HCT116 (cell line): ENCODE results near the gene AXIN1. TPM values are rescaled to one million over a fixed set of nuclear protein-coding genes. Genes with fewer than 3 reads are reported as not detected.

Source experiments
- ATAC-seq: fragments of 200-7000 bp; cut with Tn5 transposase; 2 replicates; pipeline ENCODE4 v1.9.1; 2020; ENCODE audit warnings: mild to moderate bottlenecking, moderate library complexity
- BruUV-seq: library from RNA; stranded (reverse); fragments of 400-500 nt; replicated peaks from 2 replicates; lab custom pipeline; 2021; lab: Mats Ljungman, UMichigan
- CTCF ChIA-PET: fragments of 300-600 bp; sonication (Branson Sonifier 250); formaldehyde crosslinking; loops from one replicate; lab custom pipeline; 2021; ENCODE audit warnings: antibody characterized with exemption; lab: Charles Lee
- POLR2A ChIA-PET: fragments of 300-600, 350-600 bp; sonication (Branson Sonifier 250); formaldehyde crosslinking; loops from one replicate; lab custom pipeline; 2021; ENCODE audit warnings: antibody characterized with exemption; lab: Charles Lee
- RAD21 ChIA-PET, 2 experiments: fragments of 300-600 bp; sonication (Branson Sonifier 250); formaldehyde crosslinking; loops; one replicate each; lab custom pipeline; 2023; ENCODE audit warnings: low total read pairs in 2 of 2; ENCODE audit not compliant: uncharacterized antibody in 2 of 2, unreplicated experiment in 2 of 2, low non-redundant PET in 1 of 2; lab: Charles Lee
- DNase-seq: peaks from one replicate; pipeline ENCODE4 v3.0.0-alpha.2; 2010; ENCODE audit warnings: low read depth, low spot score
- H2AFZ ChIP-seq: fragments of 200-600 bp; shearing (Covaris generic), sonication (generic); 2 replicates; pipeline ENCODE4 v1.6.1; 2017; ENCODE audit warnings: low read depth, mixed run types, mixed read lengths, antibody characterized with exemption, low read length; ENCODE audit not compliant: poor library complexity, severe bottlenecking
- H3K27ac ChIP-seq: 2 replicates; pipeline ENCODE4 v1.5.1; 2012; ENCODE audit warnings: low read depth, low read length
- H3K27me3 ChIP-seq: fragments of 200-600 bp; sonication (generic); 2 replicates; pipeline ENCODE4 v1.6.1; 2016; ENCODE audit warnings: mixed run types, low read length, mixed read lengths; ENCODE audit not compliant: insufficient read depth
- H3K36me3 ChIP-seq, 2 experiments: fragments of 200-500 bp in 1 of 2; fragments of 200-600 bp in 1 of 2; sonication (Bioruptor generic) in 1 of 2; sonication (generic) in 1 of 2; 2 replicates each; pipeline versions ENCODE4 v1.5.1 to v1.6.1; 2014 to 2016; ENCODE audit warnings: low read length in 2 of 2, inconsistent platforms in 1 of 2, mixed read lengths in 1 of 2, mixed run types in 1 of 2; ENCODE audit not compliant: insufficient read depth in 2 of 2, control insufficient read depth in 1 of 2
- H3K4me1 ChIP-seq, 2 experiments: fragments of 200-600 bp in 1 of 2; sonication (generic) in 1 of 2; 2 replicates each; pipeline versions ENCODE4 v1.5.1 to v1.6.1; 2012 to 2017; ENCODE audit warnings: low read length in 2 of 2, inconsistent platforms in 1 of 2, mild to moderate bottlenecking in 1 of 2, mixed read lengths in 1 of 2, mixed run types in 1 of 2, moderate library complexity in 1 of 2; ENCODE audit not compliant: insufficient read depth in 2 of 2, control insufficient read depth in 1 of 2
- H3K4me2 ChIP-seq: fragments of 200-600 bp; sonication (generic); 2 replicates; pipeline ENCODE4 v1.6.1; 2017; ENCODE audit warnings: mixed run types, low read length, mixed read lengths
- H3K4me3 ChIP-seq, 2 experiments: fragments of 200-600 bp in 1 of 2; sonication (generic) in 1 of 2; replicated peaks in 1 of 2; 2 replicates each; pipeline ENCODE4 v1.5.1; 2011 to 2016; ENCODE audit warnings: low read length in 2 of 2, control low read depth in 1 of 2, low read depth in 1 of 2, mild to moderate bottlenecking in 1 of 2, mixed read lengths in 1 of 2, mixed run types in 1 of 2
- H3K79me2 ChIP-seq: fragments of 200-600 bp; sonication (generic); 2 replicates; pipeline ENCODE4 v1.6.1; 2017; ENCODE audit warnings: mild to moderate bottlenecking, mixed run types, low read length, moderate library complexity, mixed read lengths; ENCODE audit not compliant: insufficient read depth
- H3K9ac ChIP-seq: fragments of 200-600 bp; sonication (generic); 2 replicates; pipeline ENCODE4 v1.6.1; 2016; ENCODE audit warnings: low read length, mixed read lengths
- H3K9me2 ChIP-seq: fragments of 200-600 bp; sonication (generic), shearing (Covaris generic); 2 replicates; pipeline ENCODE4 v1.6.1; 2017; ENCODE audit warnings: mixed run types, mild to moderate bottlenecking, moderate library complexity; ENCODE audit not compliant: insufficient read depth
- H3K9me3 ChIP-seq, 2 experiments: fragments of 200-500 bp in 1 of 2; fragments of 200-600 bp in 1 of 2; sonication (Bioruptor generic) in 1 of 2; sonication (generic) in 1 of 2; 2 replicates each; pipeline ENCODE4 v1.6.1; 2014 to 2017; ENCODE audit warnings: low read length in 2 of 2, mixed read lengths in 2 of 2, inconsistent platforms in 1 of 2, low read depth in 1 of 2, mild to moderate bottlenecking in 1 of 2, mixed run types in 1 of 2, moderate library complexity in 1 of 2; ENCODE audit not compliant: control insufficient read depth in 1 of 2, insufficient read depth in 1 of 2
- H4K20me1 ChIP-seq: fragments of 200-600 bp; sonication (generic), shearing (Covaris generic); 2 replicates; pipeline ENCODE4 v1.6.1; 2017; ENCODE audit warnings: mixed run types, mild to moderate bottlenecking, moderate library complexity; ENCODE audit not compliant: insufficient read depth
- ELF1 ChIP-seq: IDR thresholded peaks from 2 replicates; pipeline ENCODE4 v1.6.1; 2012; ENCODE audit warnings: low read depth, borderline replicate concordance
- FOSL1 ChIP-seq: IDR thresholded peaks from 2 replicates; pipeline ENCODE4 v1.6.1; 2012; ENCODE audit warnings: low read depth
- POLR2AphosphoS5 ChIP-seq: IDR thresholded peaks from 2 replicates; pipeline ENCODE4 v1.6.1; 2011; ENCODE audit warnings: mild to moderate bottlenecking, low read depth, low read length, moderate library complexity
- RAD21 ChIP-seq: IDR thresholded peaks from 2 replicates; pipeline ENCODE4 v1.6.1; 2012; ENCODE audit warnings: low read depth, mild to moderate bottlenecking
- SRF ChIP-seq: IDR thresholded peaks from 2 replicates; pipeline ENCODE4 v1.6.1; 2012; ENCODE audit warnings: low read depth
- TCF7L2 ChIP-seq: IDR thresholded peaks from 2 replicates; pipeline ENCODE4 v1.7.0; 2011; ENCODE audit warnings: borderline replicate concordance, inconsistent platforms; ENCODE audit not compliant: insufficient read depth, insufficient read length; ENCODE audit errors: extremely low read depth
- YY1 ChIP-seq: IDR thresholded peaks from 2 replicates; pipeline ENCODE4 v1.6.1; 2011; ENCODE audit warnings: low read length, low read depth, moderate library complexity, mild to moderate bottlenecking; ENCODE audit not compliant: insufficient replicate concordance; ENCODE audit errors: extremely low read depth
- ZFX ChIP-seq: fragments of 450-650 bp; IDR thresholded peaks from 2 replicates; pipeline ENCODE4 v1.6.1; 2017
- ZNF274 ChIP-seq: fragments of 200-500 bp; sonication (Bioruptor generic); IDR thresholded peaks from 2 replicates; pipeline ENCODE4 v1.6.1; 2014; ENCODE audit warnings: mild to moderate bottlenecking, low read depth, low read length, inconsistent platforms
- intact Hi-C: fragments of 100-400 bp; cut with micrococcal nuclease; formaldehyde crosslinking; loops from 2 replicates; pipeline ENCODE4 v1.10.0; 2022
- total RNA-seq: library from RNA; stranded (reverse); gene quantifications from one replicate; pipeline ENCODE4 v1.2.1, GENCODE V29; 2021; ENCODE audit not compliant: unreplicated experiment
- TF ChIP-seq, protein P1 (sequence below): IDR thresholded peaks from 2 replicates; pipeline ENCODE4 v1.6.1; 2012
- TF ChIP-seq, protein P2 (sequence below): IDR thresholded peaks from 2 replicates; pipeline ENCODE4 v1.6.1; 2011; ENCODE audit warnings: mild to moderate bottlenecking, low read length, moderate library complexity; ENCODE audit not compliant: insufficient replicate concordance; ENCODE audit errors: extremely low read depth
- TF ChIP-seq, protein P3 (sequence below): IDR thresholded peaks from 2 replicates; pipeline ENCODE4 v1.6.1; 2012; ENCODE audit warnings: low read depth

The AXIN1 gene
- total RNA-seq, 1 experiment from 2014 or later: 20.2 TPM

DNA sequence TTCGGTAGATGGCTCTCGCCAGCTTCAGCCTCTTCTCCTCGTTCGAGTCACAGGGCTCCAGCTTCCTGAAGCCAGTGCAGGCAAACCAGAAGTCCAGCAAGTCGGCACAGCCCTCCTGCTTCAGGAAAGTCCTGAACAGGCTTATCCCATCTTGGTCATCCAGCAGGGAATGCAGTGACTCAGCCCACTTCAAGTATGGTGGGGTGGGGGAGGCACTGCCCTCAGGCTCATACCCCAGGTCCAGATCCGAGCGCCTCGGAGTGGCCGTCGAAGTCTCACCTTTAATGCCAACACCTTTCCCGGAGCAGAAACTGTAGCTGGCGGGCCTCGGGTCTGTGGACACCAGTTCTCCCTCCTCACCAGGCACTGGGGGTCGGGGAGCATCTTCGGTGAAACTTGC, 5.9 kb downstream of the AXIN1 start:
- no peak overlapping the region for H2AFZ ChIP-seq
- POLR2A ChIA-PET: no interaction called here
- H3K9me2 ChIP-seq: no peaks in the 10 kb centered on the region
- CTCF ChIA-PET: no interaction called here
- no peak for ATAC-seq
- BruUV-seq: no TSS peak
- H3K79me2 ChIP-seq: peaks cover 88% of the 10 kb centered on the region
- no peak overlapping the region for H3K4me2 ChIP-seq
- intact Hi-C loops: no loop called here
- no peak overlapping the region for H3K4me3 ChIP-seq
- H3K36me3 ChIP-seq: peaks cover 0 to 11% of the 10 kb centered on the region in 2 experiments; a peak in 1 of 4 replicates
- no peaks in the 10 kb centered on the region for H4K20me1 ChIP-seq
- H3K4me1 ChIP-seq: no peaks in the 10 kb centered on the region
- H3K9ac ChIP-seq: no peak overlapping the region
- RAD21 ChIA-PET: no interaction called here
- H3K9me3 ChIP-seq: no peaks in the 10 kb centered on the region
- TF ChIP-seq ZNF274 (no peak), ELF1 (no peak), SRF (no peak), RAD21 (no peak), TCF7L2 (no peak), FOSL1 (no peak), YY1 (no peak), ZFX (no peak)
- TF ChIP-seq, protein P1, sequence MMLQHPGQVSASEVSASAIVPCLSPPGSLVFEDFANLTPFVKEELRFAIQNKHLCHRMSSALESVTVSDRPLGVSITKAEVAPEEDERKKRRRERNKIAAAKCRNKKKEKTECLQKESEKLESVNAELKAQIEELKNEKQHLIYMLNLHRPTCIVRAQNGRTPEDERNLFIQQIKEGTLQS: no peak
- H3K27me3 ChIP-seq: no peaks in the 10 kb centered on the region
- no peak for DNase-seq
- no peak overlapping the region for H3K27ac ChIP-seq

GRCh38 chr16:345772-346171, 6.8 kb downstream of the AXIN1 start:
- BruUV-seq: no TSS peak
- Histone ChIP-seq H3K9me2 (no peaks in the 10 kb centered on the region), H3K36me3 (peaks cover 0 to 11% of the 10 kb centered on the region in 2 experiments; a peak in 1 of 4 replicates), H3K4me2 (no peak overlapping the region), H3K27me3 (no peaks in the 10 kb centered on the region), H4K20me1 (no peaks in the 10 kb centered on the region), H2AFZ (no peak overlapping the region), H3K79me2 (peaks cover 82% of the 10 kb centered on the region), H3K27ac (no peak overlapping the region), H3K9me3 (no peaks in the 10 kb centered on the region), H3K9ac (no peak overlapping the region), H3K4me3 (no peak overlapping the region), H3K4me1 (no peaks in the 10 kb centered on the region)
- ChIA-PET CTCF (no interaction called here), RAD21 (no interaction called here), POLR2A (no interaction called here)
- intact Hi-C loops: no loop called here
- TF ChIP-seq, protein P2, sequence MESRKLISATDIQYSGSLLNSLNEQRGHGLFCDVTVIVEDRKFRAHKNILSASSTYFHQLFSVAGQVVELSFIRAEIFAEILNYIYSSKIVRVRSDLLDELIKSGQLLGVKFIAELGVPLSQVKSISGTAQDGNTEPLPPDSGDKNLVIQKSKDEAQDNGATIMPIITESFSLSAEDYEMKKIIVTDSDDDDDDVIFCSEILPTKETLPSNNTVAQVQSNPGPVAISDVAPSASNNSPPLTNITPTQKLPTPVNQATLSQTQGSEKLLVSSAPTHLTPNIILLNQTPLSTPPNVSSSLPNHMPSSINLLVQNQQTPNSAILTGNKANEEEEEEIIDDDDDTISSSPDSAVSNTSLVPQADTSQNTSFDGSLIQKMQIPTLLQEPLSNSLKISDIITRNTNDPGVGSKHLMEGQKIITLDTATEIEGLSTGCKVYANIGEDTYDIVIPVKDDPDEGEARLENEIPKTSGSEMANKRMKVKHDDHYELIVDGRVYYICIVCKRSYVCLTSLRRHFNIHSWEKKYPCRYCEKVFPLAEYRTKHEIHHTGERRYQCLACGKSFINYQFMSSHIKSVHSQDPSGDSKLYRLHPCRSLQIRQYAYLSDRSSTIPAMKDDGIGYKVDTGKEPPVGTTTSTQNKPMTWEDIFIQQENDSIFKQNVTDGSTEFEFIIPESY: no peak
- TF ChIP-seq ZNF274 (no peak), RAD21 (no peak), YY1 (no peak), TCF7L2 (no peak), POLR2AphosphoS5 (no peak), FOSL1 (no peak), SRF (no peak)
- TF ChIP-seq, protein P1: no peak
- TF ChIP-seq, protein P3, sequence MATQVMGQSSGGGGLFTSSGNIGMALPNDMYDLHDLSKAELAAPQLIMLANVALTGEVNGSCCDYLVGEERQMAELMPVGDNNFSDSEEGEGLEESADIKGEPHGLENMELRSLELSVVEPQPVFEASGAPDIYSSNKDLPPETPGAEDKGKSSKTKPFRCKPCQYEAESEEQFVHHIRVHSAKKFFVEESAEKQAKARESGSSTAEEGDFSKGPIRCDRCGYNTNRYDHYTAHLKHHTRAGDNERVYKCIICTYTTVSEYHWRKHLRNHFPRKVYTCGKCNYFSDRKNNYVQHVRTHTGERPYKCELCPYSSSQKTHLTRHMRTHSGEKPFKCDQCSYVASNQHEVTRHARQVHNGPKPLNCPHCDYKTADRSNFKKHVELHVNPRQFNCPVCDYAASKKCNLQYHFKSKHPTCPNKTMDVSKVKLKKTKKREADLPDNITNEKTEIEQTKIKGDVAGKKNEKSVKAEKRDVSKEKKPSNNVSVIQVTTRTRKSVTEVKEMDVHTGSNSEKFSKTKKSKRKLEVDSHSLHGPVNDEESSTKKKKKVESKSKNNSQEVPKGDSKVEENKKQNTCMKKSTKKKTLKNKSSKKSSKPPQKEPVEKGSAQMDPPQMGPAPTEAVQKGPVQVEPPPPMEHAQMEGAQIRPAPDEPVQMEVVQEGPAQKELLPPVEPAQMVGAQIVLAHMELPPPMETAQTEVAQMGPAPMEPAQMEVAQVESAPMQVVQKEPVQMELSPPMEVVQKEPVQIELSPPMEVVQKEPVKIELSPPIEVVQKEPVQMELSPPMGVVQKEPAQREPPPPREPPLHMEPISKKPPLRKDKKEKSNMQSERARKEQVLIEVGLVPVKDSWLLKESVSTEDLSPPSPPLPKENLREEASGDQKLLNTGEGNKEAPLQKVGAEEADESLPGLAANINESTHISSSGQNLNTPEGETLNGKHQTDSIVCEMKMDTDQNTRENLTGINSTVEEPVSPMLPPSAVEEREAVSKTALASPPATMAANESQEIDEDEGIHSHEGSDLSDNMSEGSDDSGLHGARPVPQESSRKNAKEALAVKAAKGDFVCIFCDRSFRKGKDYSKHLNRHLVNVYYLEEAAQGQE: no peak
- DNase-seq (no peak), ATAC-seq (no peak)
